ENCODE measurements around the gene PRR23E. TPM values are rescaled to one million over a fixed set of nuclear protein-coding genes. Genes with fewer than 3 reads are reported as not detected.

Gene PRR23E
- total and polyA plus RNA-seq, 2 experiments from 2014 or later: not detected

DNA sequence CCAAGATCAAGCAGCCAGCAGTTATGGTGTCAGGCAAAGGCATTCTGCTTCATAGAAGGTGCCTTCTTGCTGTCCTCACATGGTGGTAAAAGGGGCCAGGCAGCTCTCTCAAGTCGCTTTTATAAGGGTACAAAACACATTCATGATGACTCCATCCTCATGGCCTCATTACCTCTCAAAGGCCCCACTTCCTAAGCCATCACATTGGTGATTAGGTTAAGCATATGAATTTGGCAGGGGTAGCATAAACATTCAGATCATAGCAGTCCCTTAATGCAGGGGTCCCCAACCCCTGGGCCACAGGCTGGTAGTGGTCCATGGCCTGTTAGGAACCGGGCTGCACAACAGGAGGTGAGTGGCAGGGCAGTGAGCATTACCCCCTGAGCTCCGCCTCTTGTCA is 42.8 kb downstream of the PRR23E start:
- Histone ChIP-seq H3K9me3 (ENCODE audit: low read depth) (no peaks in the 10 kb centered on the region), H3K36me3 (no peaks in the 10 kb centered on the region), H3K27ac (no peak overlapping the region), H3K4me1 (ENCODE audit: low read depth) (no peaks in the 10 kb centered on the region), H3K27me3 (no peaks in the 10 kb centered on the region), H3K4me3 (no peak overlapping the region)
- DNase-seq (ENCODE audit: low read depth in 1 of 2, low spot score in 1 of 2): no peak
- TF ChIP-seq, protein P1, sequence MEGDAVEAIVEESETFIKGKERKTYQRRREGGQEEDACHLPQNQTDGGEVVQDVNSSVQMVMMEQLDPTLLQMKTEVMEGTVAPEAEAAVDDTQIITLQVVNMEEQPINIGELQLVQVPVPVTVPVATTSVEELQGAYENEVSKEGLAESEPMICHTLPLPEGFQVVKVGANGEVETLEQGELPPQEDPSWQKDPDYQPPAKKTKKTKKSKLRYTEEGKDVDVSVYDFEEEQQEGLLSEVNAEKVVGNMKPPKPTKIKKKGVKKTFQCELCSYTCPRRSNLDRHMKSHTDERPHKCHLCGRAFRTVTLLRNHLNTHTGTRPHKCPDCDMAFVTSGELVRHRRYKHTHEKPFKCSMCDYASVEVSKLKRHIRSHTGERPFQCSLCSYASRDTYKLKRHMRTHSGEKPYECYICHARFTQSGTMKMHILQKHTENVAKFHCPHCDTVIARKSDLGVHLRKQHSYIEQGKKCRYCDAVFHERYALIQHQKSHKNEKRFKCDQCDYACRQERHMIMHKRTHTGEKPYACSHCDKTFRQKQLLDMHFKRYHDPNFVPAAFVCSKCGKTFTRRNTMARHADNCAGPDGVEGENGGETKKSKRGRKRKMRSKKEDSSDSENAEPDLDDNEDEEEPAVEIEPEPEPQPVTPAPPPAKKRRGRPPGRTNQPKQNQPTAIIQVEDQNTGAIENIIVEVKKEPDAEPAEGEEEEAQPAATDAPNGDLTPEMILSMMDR (IDR thresholded peaks at IDR 0.05; ENCODE audit: low read depth, low read length): no peak

DNA sequence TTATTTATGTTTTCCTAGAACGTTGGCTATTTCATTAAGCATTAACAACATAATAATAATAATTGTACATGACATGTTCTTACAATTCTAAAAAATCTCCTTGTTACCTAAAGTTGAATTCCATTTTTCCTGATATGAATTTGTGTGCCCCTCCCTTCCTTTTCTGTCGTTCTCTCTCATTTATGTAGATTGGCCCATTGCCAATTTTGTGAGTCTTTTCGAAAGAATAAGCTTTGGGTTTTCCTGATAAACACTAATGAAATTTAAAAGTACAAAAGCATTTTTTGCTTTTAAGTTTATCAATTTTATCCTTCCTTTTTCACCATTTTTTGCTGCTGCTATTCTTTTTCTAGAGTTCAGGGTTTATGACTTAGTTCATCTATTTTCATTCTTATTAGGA is 44.9 kb downstream of the PRR23E start:
- Histone ChIP-seq H3K27me3 (no peaks in the 10 kb centered on the region), H3K4me3 (no peak overlapping the region), H3K27ac (no peak overlapping the region), H3K9me3 (ENCODE audit: low read depth) (no peaks in the 10 kb centered on the region), H3K4me1 (ENCODE audit: low read depth) (no peaks in the 10 kb centered on the region), H3K36me3 (no peaks in the 10 kb centered on the region)
- TF ChIP-seq, protein P1 (IDR thresholded peaks at IDR 0.05; ENCODE audit: low read depth, low read length): no peak
- no peak for DNase-seq (ENCODE audit: low read depth in 1 of 2, low spot score in 1 of 2)

DNA sequence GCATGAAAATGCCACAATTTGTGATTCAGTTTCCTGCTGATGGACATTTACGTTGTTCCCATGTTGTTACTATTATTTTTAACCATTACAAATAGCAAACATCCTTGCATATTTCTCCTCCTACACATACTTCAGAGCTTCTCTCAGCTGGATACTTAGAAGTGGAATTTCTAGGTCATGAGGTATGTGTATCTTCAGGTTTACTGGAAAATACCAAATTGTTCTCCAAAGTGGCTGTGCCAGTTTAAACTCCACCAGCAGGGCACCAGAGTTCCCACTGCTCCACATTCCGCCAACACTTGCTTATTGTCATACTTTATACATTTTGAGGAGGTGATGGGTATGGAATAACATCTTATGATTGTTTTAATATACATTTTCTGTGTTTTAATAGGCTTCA is 45.7 kb downstream of the PRR23E start:
- Histone ChIP-seq H3K36me3 (no peaks in the 10 kb centered on the region), H3K27me3 (no peaks in the 10 kb centered on the region), H3K27ac (no peak overlapping the region), H3K4me3 (no peak overlapping the region), H3K4me1 (ENCODE audit: low read depth) (no peaks in the 10 kb centered on the region), H3K9me3 (ENCODE audit: low read depth) (no peaks in the 10 kb centered on the region)
- TF ChIP-seq, protein P1 (IDR thresholded peaks at IDR 0.05; ENCODE audit: low read depth, low read length): no peak
- DNase-seq (ENCODE audit: low read depth in 1 of 2, low spot score in 1 of 2): no peak

DNA sequence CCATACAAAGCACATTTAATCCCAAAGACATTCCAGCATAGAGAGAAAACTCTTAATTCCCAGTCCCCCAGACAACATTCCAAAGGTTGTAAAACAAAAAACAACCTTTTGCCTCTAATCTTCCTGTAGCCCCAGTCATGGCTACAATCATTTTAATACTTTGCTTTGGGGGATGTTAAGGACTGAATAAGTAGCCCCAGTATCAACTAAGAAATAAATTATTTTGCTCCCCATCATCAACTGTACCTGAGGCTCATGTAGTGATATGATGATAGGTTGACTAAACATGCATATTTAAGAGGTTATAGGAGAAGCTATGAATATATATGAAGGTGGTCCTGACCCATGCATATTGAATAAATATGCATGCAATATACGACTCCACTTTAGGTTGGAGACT is 54.4 kb downstream of the PRR23E start:
- TF ChIP-seq, protein P1 (IDR thresholded peaks at IDR 0.05; ENCODE audit: low read depth, low read length): no peak

More for the DNA sequence above, 54.4 kb downstream of the PRR23E start:
- H3K36me3 ChIP-seq: no peaks in the 10 kb centered on the region
- DNase-seq (ENCODE audit: low read depth in 1 of 2, low spot score in 1 of 2): no peak
- no peak overlapping the region for H3K27ac ChIP-seq
- no peak overlapping the region for H3K4me3 ChIP-seq
- H3K4me1 ChIP-seq (ENCODE audit: low read depth): no peaks in the 10 kb centered on the region
- peaks cover 3% of the 10 kb centered on the region for H3K9me3 ChIP-seq (ENCODE audit: low read depth)
- no peaks in the 10 kb centered on the region for H3K27me3 ChIP-seq

Other genes starting within 250 kb of the PRR23E start
- 55.6 and 71.0 TPM in 2 replicates for gene PLXNA1, start 210.0 kb upstream of the PRR23E start, total RNA-seq
- 19.5 and 24.2 TPM in 2 replicates for gene PLXNA1, start 210.0 kb upstream of the PRR23E start, polyA plus RNA-seq
- gene PRR20G, start 94.9 kb downstream of the PRR23E start, total RNA-seq: not detected in 2 replicates
- gene PRR20G, start 94.9 kb downstream of the PRR23E start, polyA plus RNA-seq: not detected in 2 replicates